ENCODE data around the gene APBA2. TPM values are rescaled to one million over a fixed set of nuclear protein-coding genes. Genes with fewer than 3 reads are reported as not detected.

The APBA2 gene
- total and polyA plus RNA-seq, 10 of the 15 experiments (the other 5 are each of a cell fraction or from before 2014, with no cell fraction given): 0.06 to 0.26 (median 0.07) TPM; not detected in 7

- RAD21 ChIA-PET (ENCODE audit: unreplicated experiment): no interaction called here
- Histone ChIP-seq H3K4me2 (ENCODE audit: control insufficient read depth, insufficient read depth) (no peak overlapping the region), H3K9me3 (replicated peaks; ENCODE audit: control insufficient read depth, insufficient read depth, low read length) (no peaks in the 10 kb centered on the region), H3K79me2 (ENCODE audit: control insufficient read depth, insufficient read depth, low read length) (no peaks in the 10 kb centered on the region), H3K36me3 (ENCODE audit: control insufficient read depth in 2 of 2, insufficient read depth in 2 of 2, low read length in 1 of 2) (no peaks in the 10 kb centered on the region), H3K4me1 (ENCODE audit: control insufficient read depth, insufficient read depth, low read length) (no peaks in the 10 kb centered on the region), H2AFZ (ENCODE audit: control insufficient read depth, low read depth, low read length) (no peak overlapping the region), H3K27ac (ENCODE audit: control insufficient read depth, insufficient read depth) (no peak overlapping the region), H3K27me3 (replicated peaks in 1 of 2; ENCODE audit: control insufficient read depth in 2 of 2, insufficient read depth in 2 of 2, low read length in 1 of 2) (no peaks in the 10 kb centered on the region; a peak in 2 of 4 replicates), H3K4me3 (no peak overlapping the region), H3K9ac (ENCODE audit: control insufficient read depth, insufficient read depth, low read length) (no peak overlapping the region), H4K20me1 (ENCODE audit: control insufficient read depth, insufficient read depth) (no peaks in the 10 kb centered on the region)
- no peak for ATAC-seq
- intact Hi-C loops (cut with micrococcal nuclease; ENCODE audit: unreplicated experiment) (no loop called here), in situ Hi-C loops (cut with MboI) (no loop called here)
- CTCF ChIA-PET: interaction anchor here (0.6 kb wide), 1 partner anchor 9 kb away, joined by 3 read pairs; no protein-coding TSS in a partner anchor
- SMC1A ChIA-PET (ENCODE audit: uncharacterized antibody, unreplicated experiment): no interaction called here
- DNase-seq (ENCODE audit: low read depth, low spot score): no peak
- POLR2A ChIA-PET: no interaction called here
- 30% methylated on average over 10 of the region's 10 CpGs for WGBS (ENCODE audit: insufficient coverage, insufficient replicate concordance, low lambda C conversion rate, missing lambda C conversion rate)
- no peak for FAIRE-seq
- TF ChIP-seq NR2C2 (IDR thresholded peaks at IDR 0.05; ENCODE audit: borderline replicate concordance, control insufficient read depth, insufficient read length, low read depth) (no peak), NRF1 (conservative IDR thresholded peaks at IDR 0.05; ENCODE audit: low read depth, low read length) (no peak), ZNF384 (IDR thresholded peaks at IDR 0.05; ENCODE audit: borderline replicate concordance, low read depth, low read length) (no peak), BCLAF1 (IDR thresholded peaks at IDR 0.05) (no peak), BRCA1 (IDR thresholded peaks at IDR 0.05; ENCODE audit: low read depth, low read length) (no peak), POLR2AphosphoS2 (IDR thresholded peaks at IDR 0.05; ENCODE audit: low read depth, low read length) (no peak), GABPA (IDR thresholded peaks at IDR 0.05; ENCODE audit: low read depth) (no peak), POLR2AphosphoS5 (IDR thresholded peaks at IDR 0.05; ENCODE audit: low read length) (no peak), ZBTB11 (CRISPR knock-in tag; IDR thresholded peaks at IDR 0.05) (no peak), CBX3 (IDR thresholded peaks at IDR 0.05; ENCODE audit: borderline replicate concordance, low read depth) (no peak), MTA3 (IDR thresholded peaks at IDR 0.05; ENCODE audit: borderline replicate concordance, low read length) (no peak), POU2F2 (IDR thresholded peaks at IDR 0.05; ENCODE audit: borderline replicate concordance, low read depth, low read length) (no peak), MEF2A (IDR thresholded peaks at IDR 0.05; ENCODE audit: insufficient read depth, low read depth, low read length) (no peak), CEBPB (IDR thresholded peaks at IDR 0.05; ENCODE audit: borderline replicate concordance in 1 of 2, low read depth in 2 of 2, low read length in 2 of 2) (no peak), TAF1 (IDR thresholded peaks at IDR 0.05; ENCODE audit: borderline replicate concordance, low read depth, low read length) (no peak)
- BruUV-seq (replicated peaks): no TSS peak
These were observed 12.1 kb upstream of the APBA2 start for GRCh38 chr15:28873585-28874190.
